Measurements from ENCODE around the gene MRPS35.

Gene MRPS35

GRCh38 chr12:27673101-27673718 lies 37.4 kb upstream of the MRPS35 start:
- Mint-ChIP-seq H3K36me3 (ENCODE audit: low read depth) (peaks cover 57% of the 10 kb centered on the region), H3K4me3 (no peak overlapping the region), H3K27ac (no peak overlapping the region)

GRCh38 chr12:27674989-27675388 lies 35.6 kb upstream of the MRPS35 start:
- H3K9me3 Mint-ChIP-seq = no peaks in the 10 kb centered on the region
- no peak overlapping the region for H3K27ac Mint-ChIP-seq
- no peak overlapping the region for H3K4me3 Mint-ChIP-seq
- no peaks in the 10 kb centered on the region for H3K27me3 Mint-ChIP-seq (ENCODE audit: low read depth)
- H3K36me3 Mint-ChIP-seq (ENCODE audit: low read depth) = peaks cover 54% of the 10 kb centered on the region
- TF ChIP-seq CTCF (IDR thresholded peaks at IDR 0.05; ENCODE audit: unreplicated experiment in 3 of 3) = no peak
- H3K4me1 Mint-ChIP-seq = peaks cover 11% of the 10 kb centered on the region

More at GRCh38 chr12:27673101-27673718, 37.4 kb upstream of the MRPS35 start:
- H3K27me3 Mint-ChIP-seq (ENCODE audit: low read depth) = no peaks in the 10 kb centered on the region
- peaks cover 11% of the 10 kb centered on the region for H3K4me1 Mint-ChIP-seq
- no peaks in the 10 kb centered on the region for H3K9me3 Mint-ChIP-seq
- TF ChIP-seq CTCF (IDR thresholded peaks at IDR 0.05; ENCODE audit: unreplicated experiment in 3 of 3) = no peak

- no peak for TF ChIP-seq CTCF (IDR thresholded peaks at IDR 0.05; ENCODE audit: unreplicated experiment in 3 of 3)
- Mint-ChIP-seq H3K36me3 (ENCODE audit: low read depth) (peaks cover 59% of the 10 kb centered on the region), H3K27ac (no peak overlapping the region), H3K4me1 (no peaks in the 10 kb centered on the region), H3K4me3 (no peak overlapping the region), H3K27me3 (ENCODE audit: low read depth) (no peaks in the 10 kb centered on the region), H3K9me3 (no peaks in the 10 kb centered on the region)
Measured at GRCh38 chr12:27680619-27681018, 30.0 kb upstream of the MRPS35 start.

GRCh38 chr12:27682534-27682933 lies 28.1 kb upstream of the MRPS35 start:
- Mint-ChIP-seq H3K27ac (no peak overlapping the region), H3K36me3 (ENCODE audit: low read depth) (peaks cover 57% of the 10 kb centered on the region), H3K27me3 (ENCODE audit: low read depth) (no peaks in the 10 kb centered on the region), H3K4me1 (no peaks in the 10 kb centered on the region), H3K9me3 (no peaks in the 10 kb centered on the region), H3K4me3 (no peak overlapping the region)
- TF ChIP-seq CTCF (IDR thresholded peaks at IDR 0.05; ENCODE audit: unreplicated experiment in 3 of 3) = no peak

- Mint-ChIP-seq H3K9me3 (no peaks in the 10 kb centered on the region), H3K27me3 (ENCODE audit: low read depth) (no peaks in the 10 kb centered on the region), H3K4me3 (no peak overlapping the region), H3K36me3 (ENCODE audit: low read depth) (peaks cover 60% of the 10 kb centered on the region), H3K4me1 (no peaks in the 10 kb centered on the region), H3K27ac (no peak overlapping the region)
- TF ChIP-seq CTCF (IDR thresholded peaks at IDR 0.05; ENCODE audit: unreplicated experiment in 3 of 3) = no peak
Measured at GRCh38 chr12:27685274-27685673, 25.4 kb upstream of the MRPS35 start.

- Mint-ChIP-seq H3K27ac (no peak overlapping the region), H3K4me1 (no peaks in the 10 kb centered on the region), H3K36me3 (ENCODE audit: low read depth) (peaks cover 58% of the 10 kb centered on the region), H3K27me3 (ENCODE audit: low read depth) (no peaks in the 10 kb centered on the region), H3K4me3 (no peak overlapping the region), H3K9me3 (no peaks in the 10 kb centered on the region)
- TF ChIP-seq CTCF (IDR thresholded peaks at IDR 0.05; ENCODE audit: unreplicated experiment in 3 of 3) = no peak
Measured at GRCh38 chr12:27686147-27686546, 24.5 kb upstream of the MRPS35 start.
